OCI-LY1 (cell line): ENCODE results near the gene JAKMIP1.

ENCODE experiments used
- EZH2 ChIP-seq: fragments of 200-600 bp; sonication (generic), shearing (Covaris generic); IDR thresholded peaks from 2 replicates; pipeline ENCODE4 v1.8.0; 2017; ENCODE audit warnings: borderline replicate concordance, mixed run types, mild to moderate bottlenecking, antibody characterized with exemption, low read length, moderate library complexity, mixed read lengths
- TF ChIP-seq, protein P1 (sequence below): fragments of 200-600 bp; sonication (generic), shearing (Covaris generic); IDR thresholded peaks from 2 replicates; pipeline ENCODE4 v1.5.1; 2017; ENCODE audit warnings: mild to moderate bottlenecking, antibody characterized with exemption, low read length, moderate library complexity, mixed read lengths

DNA sequence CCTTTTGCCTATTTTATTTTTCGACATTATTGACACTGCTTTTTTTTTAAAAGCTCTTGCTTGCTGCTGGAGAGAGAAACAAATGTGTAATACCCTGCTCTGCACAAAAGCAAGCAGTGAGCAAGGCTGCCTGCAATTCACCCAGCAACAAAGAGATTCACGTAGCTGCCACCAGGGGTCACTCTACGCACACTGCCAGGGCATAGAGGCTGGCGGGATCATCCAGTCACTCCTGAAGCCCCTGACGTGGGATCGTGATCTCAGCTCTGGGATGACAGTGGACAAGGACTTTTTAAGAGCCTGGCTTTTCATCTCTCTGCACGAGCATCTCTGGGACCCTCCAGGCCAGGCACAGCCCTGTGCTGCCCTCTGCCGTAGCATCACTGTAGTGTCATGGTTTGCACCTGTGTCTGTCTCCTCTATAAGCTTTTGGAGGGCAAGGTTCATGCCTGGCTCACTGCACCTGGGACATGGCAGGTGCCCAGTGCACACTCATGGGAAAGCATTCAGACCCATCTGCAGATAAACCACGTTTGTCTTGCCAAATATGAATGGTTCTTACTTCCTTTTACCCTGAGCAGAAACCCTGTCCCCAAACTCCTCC lies 201.9 kb downstream of the JAKMIP1 start:
- TF ChIP-seq, protein P1, sequence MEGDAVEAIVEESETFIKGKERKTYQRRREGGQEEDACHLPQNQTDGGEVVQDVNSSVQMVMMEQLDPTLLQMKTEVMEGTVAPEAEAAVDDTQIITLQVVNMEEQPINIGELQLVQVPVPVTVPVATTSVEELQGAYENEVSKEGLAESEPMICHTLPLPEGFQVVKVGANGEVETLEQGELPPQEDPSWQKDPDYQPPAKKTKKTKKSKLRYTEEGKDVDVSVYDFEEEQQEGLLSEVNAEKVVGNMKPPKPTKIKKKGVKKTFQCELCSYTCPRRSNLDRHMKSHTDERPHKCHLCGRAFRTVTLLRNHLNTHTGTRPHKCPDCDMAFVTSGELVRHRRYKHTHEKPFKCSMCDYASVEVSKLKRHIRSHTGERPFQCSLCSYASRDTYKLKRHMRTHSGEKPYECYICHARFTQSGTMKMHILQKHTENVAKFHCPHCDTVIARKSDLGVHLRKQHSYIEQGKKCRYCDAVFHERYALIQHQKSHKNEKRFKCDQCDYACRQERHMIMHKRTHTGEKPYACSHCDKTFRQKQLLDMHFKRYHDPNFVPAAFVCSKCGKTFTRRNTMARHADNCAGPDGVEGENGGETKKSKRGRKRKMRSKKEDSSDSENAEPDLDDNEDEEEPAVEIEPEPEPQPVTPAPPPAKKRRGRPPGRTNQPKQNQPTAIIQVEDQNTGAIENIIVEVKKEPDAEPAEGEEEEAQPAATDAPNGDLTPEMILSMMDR, result peak; percentile 82
- no peak for TF ChIP-seq EZH2
